AG04449 (cell line): ENCODE data around the gene EEF1G.
A peak's percentile ranks its signal among the peaks of the same experiment; 100 is the strongest.

Experiments used
- CTCF ChIA-PET: fragments of 350-600 bp; formaldehyde crosslinking; extraction: SDS; loops from one replicate; lab custom pipeline; 2021; ENCODE audit warnings: antibody characterized with exemption; lab: Yijun Ruan, JAX
- POLR2A ChIA-PET: fragments of 400-600, 350-600 bp; formaldehyde crosslinking; extraction: SDS; loops from one replicate; lab custom pipeline; 2020; ENCODE audit warnings: antibody characterized with exemption, inconsistent platforms; lab: Yijun Ruan, JAX
- DNase-seq: peaks from one replicate; pipeline ENCODE4 v3.0.0-alpha.2; 2010; ENCODE audit warnings: low read depth, low spot score
- H3K4me3 ChIP-seq: 2 replicates; pipeline ENCODE4 v1.5.1; 2011; ENCODE audit warnings: low read depth, mild to moderate bottlenecking, control low read depth, low read length
- TF ChIP-seq, protein P1 (sequence below): IDR thresholded peaks from one replicate; pipeline ENCODE4 v1.5.1; 2011; ENCODE audit warnings: mild to moderate bottlenecking, moderate library complexity, low read length, control low read depth, inconsistent platforms; ENCODE audit not compliant: insufficient read depth; ENCODE audit errors: missing control alignments

EEF1G gene

DNA sequence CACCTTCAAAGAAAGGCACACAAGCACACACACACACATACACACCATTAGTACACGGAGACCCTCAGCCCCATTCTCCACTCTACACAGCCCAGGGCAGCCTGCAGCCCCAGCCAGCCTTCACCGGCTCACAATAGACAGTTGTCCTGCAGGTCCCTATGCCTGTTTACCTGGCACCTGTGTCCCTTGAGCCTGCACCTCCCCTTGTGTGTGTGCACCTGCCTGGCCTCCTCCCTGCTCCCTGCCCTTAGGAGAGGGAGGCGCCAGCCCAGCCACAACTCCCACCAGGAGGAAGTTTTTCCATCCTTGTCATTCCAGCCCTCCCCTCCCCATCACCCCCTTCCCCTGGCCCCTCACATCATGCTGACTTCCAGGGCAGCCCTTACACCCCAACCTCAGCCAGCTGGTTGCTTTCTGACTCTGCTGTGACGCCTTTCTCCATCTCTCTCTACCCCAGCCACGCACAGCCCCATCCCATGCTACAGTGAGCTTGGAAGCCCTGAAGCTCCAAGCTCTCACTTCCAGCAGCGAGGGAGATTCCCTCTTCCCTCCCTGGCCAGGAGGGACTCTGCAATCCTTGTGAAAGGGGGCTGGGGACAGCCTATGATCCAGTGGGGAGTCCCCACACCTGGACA is 31.5 kb downstream of the EEF1G start:
- no peak for DNase-seq
- ChIA-PET POLR2A (interaction anchor here (0.8 to 4.3 kb wide), 10 partner anchors 9 to 299 kb away, joined by 3 to 77 read pairs (median 12); partner anchors contain the start of genes EEF1G and TUT1), CTCF (interaction anchor here (0.8 to 16.0 kb wide), 33 partner anchors 8 to 295 kb away, joined by 3 to 320 read pairs (median 6); partner anchors contain the start of genes SCGB1A1, TUT1 and ZBTB3)
- H3K4me3 ChIP-seq, result peak overlapping the region; percentile 98
- TF ChIP-seq, protein P1, sequence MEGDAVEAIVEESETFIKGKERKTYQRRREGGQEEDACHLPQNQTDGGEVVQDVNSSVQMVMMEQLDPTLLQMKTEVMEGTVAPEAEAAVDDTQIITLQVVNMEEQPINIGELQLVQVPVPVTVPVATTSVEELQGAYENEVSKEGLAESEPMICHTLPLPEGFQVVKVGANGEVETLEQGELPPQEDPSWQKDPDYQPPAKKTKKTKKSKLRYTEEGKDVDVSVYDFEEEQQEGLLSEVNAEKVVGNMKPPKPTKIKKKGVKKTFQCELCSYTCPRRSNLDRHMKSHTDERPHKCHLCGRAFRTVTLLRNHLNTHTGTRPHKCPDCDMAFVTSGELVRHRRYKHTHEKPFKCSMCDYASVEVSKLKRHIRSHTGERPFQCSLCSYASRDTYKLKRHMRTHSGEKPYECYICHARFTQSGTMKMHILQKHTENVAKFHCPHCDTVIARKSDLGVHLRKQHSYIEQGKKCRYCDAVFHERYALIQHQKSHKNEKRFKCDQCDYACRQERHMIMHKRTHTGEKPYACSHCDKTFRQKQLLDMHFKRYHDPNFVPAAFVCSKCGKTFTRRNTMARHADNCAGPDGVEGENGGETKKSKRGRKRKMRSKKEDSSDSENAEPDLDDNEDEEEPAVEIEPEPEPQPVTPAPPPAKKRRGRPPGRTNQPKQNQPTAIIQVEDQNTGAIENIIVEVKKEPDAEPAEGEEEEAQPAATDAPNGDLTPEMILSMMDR, result no peak

DNA sequence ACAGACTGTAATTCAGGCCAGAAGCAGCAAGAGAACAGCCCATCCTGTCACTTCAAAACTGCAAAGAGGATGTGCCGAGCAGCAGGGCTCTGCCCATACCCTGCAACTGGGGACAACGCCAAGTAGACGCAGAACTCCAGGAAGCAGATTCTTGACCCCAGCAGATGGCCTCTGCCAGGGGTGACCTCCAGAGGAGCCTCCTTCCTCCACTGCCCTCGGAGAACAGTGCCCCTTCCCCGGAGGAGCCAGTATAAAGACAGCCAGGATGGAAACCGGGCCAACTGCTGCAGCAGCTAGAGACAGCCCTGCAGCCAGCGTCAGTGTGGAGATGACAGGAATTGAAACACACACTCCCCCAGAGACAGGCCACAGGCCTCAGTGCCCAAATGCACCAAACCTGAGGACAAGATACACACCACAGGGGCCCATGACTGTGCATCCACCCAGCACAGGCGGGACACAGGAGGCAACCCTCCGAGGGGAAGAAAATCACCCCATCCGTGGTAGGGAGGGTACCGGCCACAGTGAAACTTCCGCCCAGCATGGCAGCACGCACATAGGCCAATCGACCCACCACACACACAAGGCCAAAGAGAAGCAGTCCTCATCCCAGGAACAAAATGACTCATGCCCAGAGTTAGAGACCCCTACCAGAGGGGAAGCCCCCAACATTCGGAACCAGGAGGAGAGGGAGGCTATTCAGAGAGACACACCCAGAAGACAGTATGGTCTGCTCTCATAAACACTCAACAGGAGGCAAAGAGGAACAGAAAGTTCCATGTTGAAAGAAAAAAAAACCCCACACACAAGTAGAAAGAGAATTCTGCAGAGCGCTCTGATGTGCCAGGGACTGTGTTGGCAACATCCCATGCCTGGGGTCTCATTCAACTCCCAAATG is 32.6 kb downstream of the EEF1G start:
- H3K4me3 ChIP-seq, result peak overlapping the region; percentile 98
- POLR2A ChIA-PET, result interaction anchor here (0.5 to 2.8 kb wide), 5 partner anchors 12 to 116 kb away, joined by 3 to 10 read pairs (median 4); no protein-coding TSS in a partner anchor
- CTCF ChIA-PET, result interaction anchor here (0.9 to 16.0 kb wide), 8 partner anchors 10 to 160 kb away, joined by 3 to 320 read pairs (median 28); partner anchors contain the start of gene SCGB1A1
- TF ChIP-seq, protein P1, result no peak
- no peak for DNase-seq

DNA sequence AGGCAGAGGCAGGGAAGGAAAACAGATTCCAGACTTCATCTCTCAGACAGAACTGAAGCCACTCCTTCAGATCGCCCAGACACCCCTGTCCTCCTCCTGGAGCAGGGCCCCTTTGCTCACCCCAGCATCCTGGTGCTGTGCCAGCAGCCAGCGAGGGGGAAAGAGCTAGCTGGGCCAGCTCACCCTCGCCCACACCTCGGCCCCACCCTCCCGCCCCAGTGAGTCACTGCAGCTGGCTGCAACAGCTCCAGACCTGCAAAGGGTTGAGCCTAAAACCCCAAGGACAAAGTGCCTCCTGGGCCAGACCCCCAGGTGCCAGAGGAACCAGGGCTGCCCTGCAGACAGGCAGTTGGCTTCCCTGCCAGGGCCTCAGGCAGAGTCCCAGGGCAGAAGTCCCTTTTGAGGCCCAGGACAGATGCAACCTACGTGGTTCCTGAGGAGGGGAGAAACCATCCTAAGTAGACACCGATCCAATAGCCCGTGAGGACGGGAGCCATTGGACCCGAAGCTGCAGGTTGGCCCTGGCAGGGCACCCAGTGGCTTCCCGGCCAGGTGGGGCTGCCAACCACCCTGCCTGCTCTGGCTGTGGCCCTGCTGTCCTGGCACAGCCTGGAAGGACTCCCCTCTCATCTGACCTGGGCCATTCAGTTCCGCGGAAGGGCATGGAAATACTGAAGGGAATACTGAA is 34.3 kb downstream of the EEF1G start:
- TF ChIP-seq, protein P1, result no peak
- peak; percentile 41 for DNase-seq
- ChIA-PET CTCF (interaction anchor here (0.9 to 16.0 kb wide), 8 partner anchors 16 to 158 kb away, joined by 3 to 320 read pairs (median 4); partner anchors contain the start of gene SCGB1A1), POLR2A (interaction anchor here (0.6 to 2.8 kb wide), 15 partner anchors 14 to 711 kb away, joined by 3 to 10 read pairs (median 3); partner anchors contain the start of genes C11orf98, CSKMT, EEF1G and FADS2)
- H3K4me3 ChIP-seq, result peak overlapping the region; percentile 40

DNA sequence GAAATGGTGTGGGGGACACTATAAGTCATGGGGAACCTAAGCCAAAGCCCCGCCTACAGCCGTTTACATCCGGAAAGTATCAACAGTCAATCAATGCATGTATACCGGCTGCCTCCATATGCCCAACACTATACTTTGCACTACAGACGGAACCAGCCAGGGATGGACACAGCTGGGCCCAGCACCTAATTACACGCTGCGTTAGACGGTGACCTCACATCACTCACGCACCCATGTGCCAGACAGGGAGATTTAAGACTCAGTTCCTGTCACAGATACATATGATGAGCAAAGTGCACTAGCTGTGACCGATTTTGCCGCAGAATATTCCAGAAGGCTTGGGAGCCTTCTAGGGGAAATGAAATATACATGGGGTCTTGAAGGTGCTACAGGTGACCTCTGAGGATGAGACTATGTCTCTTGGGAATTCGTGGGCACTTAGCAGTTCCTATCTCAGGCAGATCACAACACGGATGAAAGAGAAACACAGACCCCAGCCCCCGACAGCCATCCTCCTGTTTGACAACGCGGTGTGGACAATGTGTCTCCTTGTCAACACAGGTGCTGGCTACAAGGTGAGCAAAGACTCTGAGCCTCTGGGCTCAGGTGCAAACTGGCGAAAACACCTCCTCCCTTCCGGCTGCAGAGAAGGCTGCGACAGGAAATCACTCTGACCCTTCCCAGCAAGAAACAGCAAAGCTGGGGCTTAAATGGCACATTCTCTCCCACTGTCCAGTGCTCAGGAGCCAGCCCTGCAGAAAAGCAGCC is 35.0 kb downstream of the EEF1G start:
- TF ChIP-seq, protein P1, result no peak
- peak overlapping the region; percentile 34 for H3K4me3 ChIP-seq
- POLR2A ChIA-PET, result interaction anchor here (0.6 to 2.8 kb wide), 12 partner anchors 15 to 711 kb away, joined by 3 to 10 read pairs (median 3); partner anchors contain the start of genes CSKMT, EEF1G and FADS2
- CTCF ChIA-PET, result interaction anchor here (0.8 to 16.0 kb wide), 5 partner anchors 17 to 330 kb away, joined by 3 to 320 read pairs (median 187); partner anchors contain the start of gene SCGB1A1
- DNase-seq, result no peak

DNA sequence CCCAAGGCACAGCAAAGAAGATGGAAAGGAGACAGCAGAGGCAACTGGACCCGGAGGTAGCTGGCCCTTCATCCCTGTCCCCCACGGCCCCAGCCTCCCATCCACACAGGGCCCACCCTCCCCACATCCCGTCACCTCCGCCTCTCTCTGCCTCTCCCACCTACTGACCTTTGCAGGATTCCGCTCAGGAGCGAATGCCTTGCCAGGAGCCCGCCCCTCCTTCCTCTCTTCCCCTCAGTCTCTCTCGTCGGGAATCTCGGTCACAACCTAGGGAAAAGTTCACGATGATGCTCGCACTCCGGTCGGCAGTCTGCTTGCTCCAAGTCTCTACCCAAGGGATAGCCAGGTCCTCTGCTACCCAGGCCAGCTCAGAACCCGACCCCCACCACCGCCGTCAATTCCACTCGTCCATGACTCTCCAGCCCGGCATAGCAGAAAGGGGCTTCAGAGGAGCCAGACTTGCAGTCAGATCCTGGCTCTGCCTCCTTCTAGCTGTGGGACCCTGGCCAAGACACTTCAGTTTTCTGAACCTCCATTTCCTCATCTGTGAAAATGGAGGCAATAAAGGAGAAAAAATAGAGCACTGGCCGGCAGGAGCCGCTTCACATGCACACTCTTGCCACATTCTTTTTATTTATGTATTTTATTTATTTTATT is 37.3 kb downstream of the EEF1G start:
- POLR2A ChIA-PET, result interaction anchor here (0.6 to 1.8 kb wide), 4 partner anchors 10 to 229 kb away, joined by 3 to 4 read pairs (median 3); partner anchors contain the start of gene AHNAK

More for the DNA sequence above, 37.3 kb downstream of the EEF1G start:
- DNase-seq, result no peak
- CTCF ChIA-PET, result interaction anchor here (1.1 to 16.0 kb wide), 3 partner anchors 10 to 144 kb away, joined by 5 to 320 read pairs (median 187); partner anchors contain the start of gene SCGB1A1
- no peak overlapping the region for H3K4me3 ChIP-seq
- TF ChIP-seq, protein P1, result no peak
